ENCODE results near the gene NFE2L2.
"Not testable (repeated sequence)": the region's sequence is repeated elsewhere in the genome, so short reads cannot be mapped to it uniquely, and the experiment has no call there.

The NFE2L2 gene

DNA sequence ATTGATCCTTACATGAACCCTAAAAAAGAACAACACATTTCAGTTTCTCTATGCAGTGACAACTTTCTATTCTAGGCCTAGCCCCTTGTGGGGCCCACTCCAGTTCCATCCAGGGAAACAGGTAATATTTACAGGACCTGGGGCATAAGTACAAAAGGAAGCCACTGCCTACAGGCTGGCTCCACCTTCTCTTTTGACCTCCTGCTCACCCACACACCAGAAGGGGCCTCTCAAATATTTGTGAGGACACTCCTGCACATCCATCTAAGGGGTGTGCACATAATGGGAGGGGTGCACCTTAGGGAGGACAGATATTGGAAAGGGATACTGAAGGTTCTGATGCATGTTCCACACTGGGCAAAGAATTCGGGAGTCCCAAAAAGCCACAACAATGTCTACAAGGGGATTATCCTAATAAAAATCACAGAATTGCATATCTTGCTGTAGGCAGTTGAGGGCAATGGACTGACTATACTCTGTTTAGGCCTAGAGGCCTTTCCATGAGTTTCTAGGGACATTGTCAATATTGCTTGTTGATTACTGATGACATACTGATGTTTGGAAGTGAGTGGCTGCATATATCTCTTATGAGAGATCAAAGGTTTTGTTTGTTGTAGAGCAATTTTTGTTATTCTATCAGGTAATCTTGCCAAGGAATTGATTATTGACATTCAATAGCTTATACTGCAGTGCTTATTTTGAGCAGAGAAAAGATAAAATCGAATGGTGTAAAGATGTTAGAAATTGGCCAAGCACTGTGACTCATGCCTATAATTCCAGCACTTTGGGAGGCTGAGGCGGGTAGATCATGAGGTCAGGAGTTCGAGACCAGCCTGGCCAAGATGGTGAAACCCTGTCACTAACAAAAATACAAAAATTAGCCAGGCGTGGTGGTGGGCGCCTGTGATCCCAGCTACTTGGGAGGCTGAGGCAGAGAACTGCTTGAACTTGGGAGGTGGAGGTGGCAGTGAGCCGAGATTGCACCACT is 75.8 kb downstream of the NFE2L2 start:
- DNase-seq: no peak

DNA sequence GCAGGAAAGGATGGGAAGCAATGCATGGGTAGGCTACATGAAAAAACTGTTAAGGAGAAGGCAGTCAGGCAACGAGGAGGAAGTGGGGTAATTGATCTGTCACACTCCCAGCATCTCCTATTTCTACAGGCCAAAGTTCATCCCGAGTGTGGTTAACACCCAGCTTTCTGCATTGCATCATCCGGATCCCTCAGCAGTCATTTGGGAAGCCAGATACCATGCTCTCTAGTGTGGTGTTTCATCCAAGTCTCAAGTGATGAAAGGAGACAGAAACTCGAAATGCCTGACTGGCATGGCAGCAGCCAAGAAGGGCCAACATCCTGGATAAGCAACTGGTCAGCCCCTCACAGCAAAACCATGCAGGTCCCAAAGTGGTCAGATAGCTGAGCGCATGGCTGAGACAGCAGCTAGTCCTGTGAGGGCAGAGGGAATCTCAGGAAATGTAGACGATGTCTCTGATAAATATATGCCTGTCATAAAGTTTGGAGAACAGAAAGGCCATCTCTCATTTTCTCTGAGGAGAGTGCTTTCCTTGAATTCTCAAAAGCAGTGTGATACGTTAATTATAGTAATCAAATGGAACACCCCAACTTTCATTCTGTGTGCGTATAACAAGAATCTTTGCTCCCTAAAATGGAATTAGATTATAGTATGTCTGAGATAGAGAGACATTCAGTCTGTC is 76.8 kb downstream of the NFE2L2 start:
- no peak for DNase-seq

DNA sequence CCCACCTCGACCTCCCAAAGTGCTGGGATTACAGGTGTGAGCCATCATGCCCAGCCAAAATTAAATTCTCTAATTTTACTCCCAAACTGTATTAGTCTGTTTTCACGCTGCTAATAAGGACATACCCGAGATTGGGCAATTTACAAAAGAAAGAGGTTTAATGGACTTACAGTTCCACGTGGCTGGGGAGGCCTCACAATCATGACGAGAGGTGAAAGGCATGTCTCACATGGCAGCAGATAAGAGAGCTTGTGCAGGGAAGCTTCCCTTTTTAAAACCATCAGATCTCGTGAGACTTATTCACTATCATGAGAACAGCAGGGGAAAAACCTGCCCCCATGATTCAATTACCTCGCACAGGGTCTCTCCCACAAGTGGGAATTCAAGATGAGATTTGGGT is 78.5 kb downstream of the NFE2L2 start:
- not testable (repeated sequence) for DNase-seq

DNA sequence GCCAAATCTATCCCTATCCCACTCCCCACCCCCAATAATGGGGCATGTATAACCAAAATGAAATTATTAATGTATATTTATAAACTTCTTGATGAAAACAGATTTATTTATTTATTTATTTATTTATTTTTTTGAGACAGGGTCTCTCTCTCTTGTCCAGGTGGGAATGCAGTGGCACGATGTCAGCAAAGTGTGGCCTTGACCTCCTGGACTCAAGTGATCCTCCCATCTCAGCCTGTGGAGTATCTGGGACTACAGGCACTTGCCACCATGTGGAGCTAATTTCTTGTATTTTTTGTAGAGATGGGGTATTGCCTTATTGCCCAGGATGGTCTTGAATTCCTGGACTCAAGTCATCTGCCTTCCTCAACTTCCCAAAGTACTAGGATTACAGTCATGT is 79.9 kb downstream of the NFE2L2 start:
- DNase-seq: no peak

- DNase-seq: no peak
These were observed 80.7 kb downstream of the NFE2L2 start for GRCh38 chr2:177183860-177184259.
